ENCODE data around the gene ESYT3. TPM values are rescaled to one million over a fixed set of nuclear protein-coding genes. Genes with fewer than 3 reads are reported as not detected.
A peak's percentile ranks its signal among the peaks of the same experiment; 100 is the strongest.
"Not testable (repeated sequence)": the region's sequence is repeated elsewhere in the genome, so short reads cannot be mapped to it uniquely, and the experiment has no call there.

The ESYT3 gene
- total RNA-seq, 2 experiments from 2014 or later, result 0.44 to 0.74 TPM

GRCh38 chr3:138418601-138419206 lies 15.7 kb upstream of the ESYT3 start:
- Mint-ChIP-seq H3K27ac (no peak overlapping the region), H3K36me3 (ENCODE audit: low read depth) (no peaks in the 10 kb centered on the region), H3K9me3 (no peaks in the 10 kb centered on the region), H3K4me3 (no peak overlapping the region), H3K4me1 (no peaks in the 10 kb centered on the region), H3K27me3 (peaks cover 5% of the 10 kb centered on the region)
- CTCF ChIA-PET, result interaction anchor here (1.1 to 4.6 kb wide), 2 partner anchors 15 to 16 kb away, joined by 3 to 22 read pairs; partner anchors contain the start of gene ESYT3
- no peak for DNase-seq
- POLR2A ChIA-PET, result no interaction called here

DNA sequence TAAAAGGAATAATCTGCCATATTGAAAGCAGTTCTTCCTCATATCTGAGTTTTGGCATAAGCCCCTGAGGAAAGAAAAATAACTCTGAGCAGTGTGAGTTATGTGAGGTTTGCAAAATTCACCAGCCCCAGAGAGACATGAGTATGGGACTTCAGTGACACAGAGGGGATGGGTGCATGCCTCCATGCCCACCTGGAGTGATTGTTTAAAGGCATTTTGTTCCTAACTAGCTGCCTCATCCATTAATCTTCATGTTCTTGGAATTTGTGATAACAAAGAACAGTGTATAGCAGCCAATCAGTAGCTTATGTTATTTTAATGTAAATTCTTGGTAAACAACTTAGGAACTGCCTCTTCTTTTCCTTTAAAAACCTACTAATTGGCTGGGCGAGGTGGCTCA lies 11.1 kb upstream of the ESYT3 start:
- Mint-ChIP-seq H3K27me3 (peaks cover 6% of the 10 kb centered on the region), H3K4me1 (no peaks in the 10 kb centered on the region), H3K36me3 (ENCODE audit: low read depth) (no peaks in the 10 kb centered on the region), H3K27ac (no peak overlapping the region), H3K4me3 (no peak overlapping the region), H3K9me3 (no peaks in the 10 kb centered on the region)
- DNase-seq, result no peak
- POLR2A ChIA-PET, result no interaction called here
- CTCF ChIA-PET, result no interaction called here

GRCh38 chr3:138424323-138424722 lies 10.1 kb upstream of the ESYT3 start:
- Mint-ChIP-seq H3K36me3 (ENCODE audit: low read depth) (no peaks in the 10 kb centered on the region), H3K27ac (no peak overlapping the region), H3K9me3 (no peaks in the 10 kb centered on the region), H3K27me3 (peaks cover 5% of the 10 kb centered on the region), H3K4me1 (no peaks in the 10 kb centered on the region), H3K4me3 (no peak overlapping the region)
- ChIA-PET CTCF (no interaction called here), POLR2A (no interaction called here)
- no peak for DNase-seq

DNA sequence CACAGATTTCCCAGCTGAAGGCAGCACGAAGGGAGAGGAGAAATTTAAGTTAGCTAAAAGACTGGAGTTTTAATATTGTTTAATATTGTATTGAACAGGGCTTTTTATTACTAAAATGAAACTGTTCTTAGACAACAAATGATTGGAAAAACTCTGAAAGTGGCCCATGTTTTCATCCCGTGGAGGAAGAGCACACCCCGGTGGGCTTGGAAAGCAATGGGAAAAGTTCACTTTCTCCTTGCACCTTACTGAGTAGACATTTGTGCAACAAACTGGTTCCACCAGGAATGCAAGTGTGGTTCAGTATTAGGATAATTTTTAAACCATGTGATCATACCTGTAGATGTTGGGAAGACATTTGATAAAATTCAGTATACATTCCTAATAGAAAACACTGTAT lies 8.2 kb upstream of the ESYT3 start:
- no peaks in the 10 kb centered on the region for H3K4me1 Mint-ChIP-seq
- CTCF ChIA-PET, result interaction anchor here (1.0 to 1.1 kb wide), 2 partner anchors 9 to 14 kb away, joined by 3 read pairs; no protein-coding TSS in a partner anchor

DNA sequence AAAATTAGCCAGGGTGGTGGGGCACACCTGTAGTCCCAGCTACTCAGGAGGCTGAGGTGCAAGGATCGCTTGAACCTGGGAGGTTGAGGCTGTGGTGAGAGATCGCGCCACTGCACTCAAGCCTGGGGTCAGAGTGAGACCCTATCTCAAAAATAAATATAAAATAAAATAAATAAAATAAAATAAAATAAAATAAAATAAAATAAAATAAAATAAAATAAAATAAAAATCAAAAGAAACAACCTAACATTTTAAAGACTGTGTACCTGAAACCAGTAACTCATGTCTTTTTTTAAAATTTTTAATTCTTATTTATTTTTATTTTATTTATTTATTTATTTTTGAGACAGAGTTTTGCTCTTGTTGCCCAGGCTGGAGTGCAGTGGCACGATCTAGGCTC lies 7.7 kb upstream of the ESYT3 start:
- CTCF ChIA-PET, result interaction anchor here (1.0 kb wide), 1 partner anchor 9 kb away, joined by 3 read pairs; no protein-coding TSS in a partner anchor
- peaks cover 10% of the 10 kb centered on the region for H3K27me3 Mint-ChIP-seq
- H3K27ac Mint-ChIP-seq; POLR2A ChIA-PET; H3K4me3 Mint-ChIP-seq; H3K4me1 Mint-ChIP-seq; H3K36me3 Mint-ChIP-seq (ENCODE audit: low read depth); H3K9me3 Mint-ChIP-seq; DNase-seq: not testable (repeated sequence)

More for the DNA sequence above, 8.2 kb upstream of the ESYT3 start:
- Mint-ChIP-seq H3K36me3 (ENCODE audit: low read depth) (no peaks in the 10 kb centered on the region), H3K4me3 (no peak overlapping the region), H3K27me3 (peaks cover 7% of the 10 kb centered on the region), H3K9me3 (no peaks in the 10 kb centered on the region), H3K27ac (no peak overlapping the region)
- DNase-seq, result no peak
- POLR2A ChIA-PET, result no interaction called here

DNA sequence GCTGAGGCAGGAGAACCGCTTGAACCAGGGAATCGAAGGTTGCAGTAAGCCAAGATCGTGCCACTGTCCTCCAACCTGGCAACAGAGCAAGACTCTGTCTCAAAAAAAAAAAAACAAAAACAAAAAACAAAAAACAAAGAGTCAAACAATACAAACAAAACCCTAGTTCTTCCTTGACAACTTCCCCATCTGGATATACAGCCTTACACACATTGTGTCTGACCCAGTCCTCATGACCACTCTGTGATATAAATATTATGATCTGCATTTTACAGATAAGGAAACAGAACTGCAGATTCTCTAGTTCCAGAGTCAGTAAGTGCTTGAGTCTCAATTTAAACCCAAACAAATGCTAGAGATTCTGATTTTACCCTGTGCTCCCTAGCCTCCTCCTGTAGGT lies 4.8 kb upstream of the ESYT3 start:
- H3K27ac Mint-ChIP-seq, result no peak overlapping the region
- POLR2A ChIA-PET, result no interaction called here
- H3K4me3 Mint-ChIP-seq, result no peak overlapping the region
- peaks cover 13% of the 10 kb centered on the region for H3K4me1 Mint-ChIP-seq
- no peaks in the 10 kb centered on the region for H3K9me3 Mint-ChIP-seq
- no peaks in the 10 kb centered on the region for H3K36me3 Mint-ChIP-seq (ENCODE audit: low read depth)
- DNase-seq, result no peak
- peaks cover 28% of the 10 kb centered on the region for H3K27me3 Mint-ChIP-seq
- CTCF ChIA-PET, result interaction anchor here (0.5 to 1.7 kb wide), 3 partner anchors 12 to 491 kb away, joined by 3 read pairs; no protein-coding TSS in a partner anchor

DNA sequence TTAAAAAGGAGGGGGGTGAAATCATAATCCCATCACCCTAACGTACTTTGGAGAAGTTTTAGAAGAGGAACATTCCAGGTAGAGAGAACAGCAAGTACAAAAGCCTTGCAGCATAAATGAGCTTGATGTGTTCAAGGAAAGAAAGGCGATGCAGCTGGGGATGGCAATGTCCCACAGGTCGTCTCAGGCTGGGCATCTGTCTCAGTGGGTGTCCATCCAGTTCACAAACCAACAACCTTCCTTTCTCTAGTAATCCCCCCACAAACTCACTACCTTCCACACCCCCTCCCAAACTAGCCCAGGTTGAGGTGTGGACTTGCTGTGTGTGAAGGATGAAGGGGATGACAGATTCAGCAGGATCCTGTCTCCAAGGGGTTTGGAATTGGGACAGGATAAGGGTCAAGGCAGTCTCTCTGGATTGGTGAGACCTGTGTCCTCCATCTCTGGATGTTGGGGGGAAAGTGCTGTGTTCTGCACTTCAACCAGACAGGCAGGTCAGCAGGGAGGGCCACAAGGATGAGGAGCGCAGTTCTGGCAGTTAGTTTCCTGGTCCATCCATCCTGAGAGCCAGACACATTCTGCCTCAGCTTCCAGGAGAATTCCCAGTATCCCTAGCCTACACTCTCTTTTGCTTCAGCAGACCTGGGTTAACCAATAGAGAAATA lies 1.7 kb upstream of the ESYT3 start:
- H3K27me3 Mint-ChIP-seq, result peaks cover 52% of the 10 kb centered on the region
- H3K27ac Mint-ChIP-seq, result no peak overlapping the region
- no peaks in the 10 kb centered on the region for H3K9me3 Mint-ChIP-seq
- no peak overlapping the region for H3K4me3 Mint-ChIP-seq
- H3K4me1 Mint-ChIP-seq, result peaks cover 15% of the 10 kb centered on the region
- CTCF ChIA-PET, result no interaction called here
- no peak for DNase-seq
- H3K36me3 Mint-ChIP-seq (ENCODE audit: low read depth), result no peaks in the 10 kb centered on the region
- POLR2A ChIA-PET, result no interaction called here

DNA sequence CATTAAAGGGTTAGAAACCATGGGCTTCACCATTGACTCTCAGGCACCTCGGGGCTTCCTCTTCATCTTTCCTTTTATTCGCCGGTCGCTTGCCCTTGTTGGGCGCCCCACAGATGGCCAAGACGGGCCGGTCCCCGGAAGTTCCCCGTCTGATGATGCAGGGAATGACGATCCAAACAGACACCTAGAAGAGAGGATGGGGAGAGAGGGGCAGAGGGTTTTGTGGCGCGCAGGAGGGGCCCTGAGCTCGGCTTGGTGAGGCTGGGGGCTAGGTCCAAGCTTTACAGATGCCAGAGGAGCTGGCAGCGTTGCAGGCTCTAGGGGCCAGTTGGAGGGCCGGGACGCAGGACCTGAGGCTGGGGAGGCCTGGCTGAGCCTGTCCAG lies 532 bp upstream of the ESYT3 start:
- no peak for DNase-seq

GRCh38 chr3:138434875-138435772 lies 708 bp downstream of the ESYT3 start:
- POLR2A ChIA-PET, result interaction anchor here (0.5 kb wide), 1 partner anchor 12 kb away, joined by 3 read pairs; no protein-coding TSS in a partner anchor
- CTCF ChIA-PET, result interaction anchor here (0.7 to 1.8 kb wide), 5 partner anchors 8 to 480 kb away, joined by 3 to 4 read pairs (median 3); no protein-coding TSS in a partner anchor
- peaks cover 15% of the 10 kb centered on the region for H3K4me1 Mint-ChIP-seq
- H3K27ac Mint-ChIP-seq, result no peak overlapping the region
- peaks cover 53% of the 10 kb centered on the region for H3K27me3 Mint-ChIP-seq
- H3K36me3 Mint-ChIP-seq (ENCODE audit: low read depth), result no peaks in the 10 kb centered on the region
- no peak for DNase-seq
- H3K4me3 Mint-ChIP-seq, result peak overlapping the region; percentile 65
- no peaks in the 10 kb centered on the region for H3K9me3 Mint-ChIP-seq

More for the DNA sequence above, 532 bp upstream of the ESYT3 start:
- Mint-ChIP-seq H3K4me1 (peaks cover 15% of the 10 kb centered on the region), H3K27me3 (peaks cover 56% of the 10 kb centered on the region), H3K27ac (no peak overlapping the region), H3K9me3 (no peaks in the 10 kb centered on the region), H3K36me3 (ENCODE audit: low read depth) (no peaks in the 10 kb centered on the region), H3K4me3 (peak overlapping the region; percentile 32)
- POLR2A ChIA-PET, result no interaction called here
- CTCF ChIA-PET, result interaction anchor here (0.7 to 1.8 kb wide), 4 partner anchors 9 to 482 kb away, joined by 3 to 4 read pairs (median 3); no protein-coding TSS in a partner anchor

DNA sequence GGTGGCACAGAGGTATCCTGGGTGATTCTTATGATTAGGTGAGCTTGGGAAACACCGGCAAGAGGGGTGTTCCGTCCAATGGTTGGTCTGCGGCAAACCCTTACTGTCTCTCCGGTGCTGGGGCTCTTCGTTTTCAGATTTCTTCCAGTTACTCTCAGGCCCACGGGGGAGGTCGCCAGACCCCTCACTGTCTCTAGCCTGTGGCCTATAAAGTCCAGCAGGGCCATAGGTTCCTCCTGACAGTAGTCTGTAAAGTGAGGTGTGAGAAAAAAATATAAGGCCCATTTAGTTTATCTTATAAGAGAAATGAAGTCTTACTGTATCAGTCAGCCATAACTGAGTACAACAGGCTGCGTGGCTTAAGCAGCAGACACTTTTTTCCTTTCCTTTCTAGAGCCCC lies 1.4 kb downstream of the ESYT3 start:
- Mint-ChIP-seq H3K9me3 (no peaks in the 10 kb centered on the region), H3K27me3 (peaks cover 53% of the 10 kb centered on the region), H3K4me1 (peaks cover 15% of the 10 kb centered on the region), H3K4me3 (no peak overlapping the region), H3K27ac (no peak overlapping the region), H3K36me3 (ENCODE audit: low read depth) (no peaks in the 10 kb centered on the region)
- ChIA-PET POLR2A (no interaction called here), CTCF (interaction anchor here (1.8 kb wide), 1 partner anchor 9 kb away, joined by 4 read pairs; no protein-coding TSS in a partner anchor)
- no peak for DNase-seq

DNA sequence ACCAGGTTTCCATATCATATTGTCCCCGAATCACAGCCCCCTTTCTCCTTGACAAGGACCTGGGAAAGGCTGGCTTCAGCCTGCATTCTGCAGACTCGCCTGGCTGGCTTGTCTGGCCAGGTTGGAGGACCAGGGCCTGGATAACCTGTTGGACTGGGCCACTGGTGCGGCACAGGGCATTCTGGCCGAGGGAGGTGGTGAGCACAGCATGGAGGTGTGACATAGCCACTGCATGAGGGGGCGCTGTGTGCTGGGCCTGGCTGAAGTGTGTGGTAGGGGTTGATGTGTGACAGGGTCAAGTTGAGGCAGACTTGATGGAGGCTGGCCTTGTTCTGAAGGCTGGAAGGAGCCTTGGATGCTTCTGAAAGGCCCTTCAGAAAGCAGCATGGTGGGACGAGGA lies 2.9 kb downstream of the ESYT3 start:
- no peak for DNase-seq
- H3K36me3 Mint-ChIP-seq (ENCODE audit: low read depth), result no peaks in the 10 kb centered on the region
- ChIA-PET POLR2A (no interaction called here), CTCF (no interaction called here)
- no peak overlapping the region for H3K4me3 Mint-ChIP-seq
- H3K27ac Mint-ChIP-seq, result no peak overlapping the region
- H3K9me3 Mint-ChIP-seq, result no peaks in the 10 kb centered on the region
- H3K27me3 Mint-ChIP-seq, result peaks cover 47% of the 10 kb centered on the region
- peaks cover 15% of the 10 kb centered on the region for H3K4me1 Mint-ChIP-seq

GRCh38 chr3:138438896-138439295 lies 4.5 kb downstream of the ESYT3 start:
- H3K27ac Mint-ChIP-seq, result no peak overlapping the region
- DNase-seq, result no peak
- CTCF ChIA-PET, result interaction anchor here (1.1 to 2.2 kb wide), 2 partner anchors 12 to 22 kb away, joined by 3 to 6 read pairs; no protein-coding TSS in a partner anchor
- H3K27me3 Mint-ChIP-seq, result peaks cover 33% of the 10 kb centered on the region
- peaks cover 8% of the 10 kb centered on the region for H3K4me1 Mint-ChIP-seq
- POLR2A ChIA-PET, result no interaction called here
- H3K36me3 Mint-ChIP-seq (ENCODE audit: low read depth), result no peaks in the 10 kb centered on the region
- no peaks in the 10 kb centered on the region for H3K9me3 Mint-ChIP-seq
- H3K4me3 Mint-ChIP-seq, result no peak overlapping the region

GRCh38 chr3:138439646-138440045 lies 5.2 kb downstream of the ESYT3 start:
- Mint-ChIP-seq H3K27ac (no peak overlapping the region), H3K36me3 (ENCODE audit: low read depth) (no peaks in the 10 kb centered on the region), H3K9me3 (no peaks in the 10 kb centered on the region), H3K27me3 (peaks cover 28% of the 10 kb centered on the region), H3K4me1 (peaks cover 2% of the 10 kb centered on the region), H3K4me3 (no peak overlapping the region)
- DNase-seq, result no peak
- ChIA-PET CTCF (interaction anchor here (2.2 kb wide), 1 partner anchor 22 kb away, joined by 6 read pairs; no protein-coding TSS in a partner anchor), POLR2A (no interaction called here)
